ENCODE data around the gene NDST1. TPM values are rescaled to one million over a fixed set of nuclear protein-coding genes. Genes with fewer than 3 reads are reported as not detected.

NDST1 gene
- total and polyA plus RNA-seq, 2 donors (not counting 3 experiments of a cell fraction or from before 2014, with no cell fraction given) = 38.6 to 102 TPM

DNA sequence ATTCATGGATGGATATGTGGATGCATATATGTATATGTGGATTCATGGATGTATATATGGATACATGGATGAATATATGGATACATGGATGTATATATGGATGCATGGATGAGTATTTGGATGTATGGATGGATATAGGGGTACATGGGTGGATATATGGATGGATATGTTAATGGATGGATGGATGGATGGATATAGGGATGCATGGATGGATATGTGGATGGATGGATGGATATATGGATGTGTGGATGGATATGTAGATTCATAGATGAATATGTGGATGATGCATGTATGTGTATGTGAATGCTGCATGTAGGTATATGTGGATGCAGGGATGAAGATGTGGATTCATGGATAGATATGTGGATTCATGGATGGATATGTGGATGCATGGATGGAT lies 79.1 kb downstream of the NDST1 start:
- intact Hi-C loops (cut with micrococcal nuclease) = no loop called here
- DNase-seq (ENCODE audit: low read depth, low spot score) (no peak), FAIRE-seq (no peak)

More for the DNA sequence above, 79.1 kb downstream of the NDST1 start:
- Histone ChIP-seq H3K27me3 (ENCODE audit: control insufficient read depth in 2 of 2, insufficient read depth in 2 of 2, low read length in 2 of 2) (no peaks in the 10 kb centered on the region), H3K27ac (ENCODE audit: insufficient read depth, low read depth, low read length) (no peak overlapping the region), H3K79me2 (ENCODE audit: control insufficient read depth, insufficient read depth, low read length) (no peaks in the 10 kb centered on the region), H3K4me1 (ENCODE audit: control insufficient read depth, extremely low read depth, insufficient read depth, low read length) (peaks cover 7% of the 10 kb centered on the region), H4K20me1 (replicated peaks; ENCODE audit: control insufficient read depth, extremely low read depth, insufficient read depth, low read length) (no peaks in the 10 kb centered on the region), H2AFZ (ENCODE audit: low read depth, low read length) (no peak overlapping the region), H3K36me3 (ENCODE audit: control insufficient read depth in 2 of 2, extremely low read depth in 1 of 2, insufficient read depth in 2 of 2, low read length in 2 of 2) (no peaks in the 10 kb centered on the region), H3K4me3 (replicated peaks in 1 of 3; ENCODE audit: insufficient read depth in 1 of 3, low read depth in 1 of 3, low read length in 3 of 3) (no peak overlapping the region), H3K4me2 (ENCODE audit: insufficient read depth, low read length) (no peak overlapping the region), H3K9me3 (replicated peaks; ENCODE audit: control insufficient read depth, insufficient read depth, low read length) (no peaks in the 10 kb centered on the region), H3K9me1 (replicated peaks; ENCODE audit: control insufficient read depth, extremely low read depth, insufficient read depth, low read length) (no peaks in the 10 kb centered on the region), H3K9ac (replicated peaks; ENCODE audit: extremely low read depth, insufficient read depth, low read length) (no peak overlapping the region)
- TF ChIP-seq GATA2 (IDR thresholded peaks at IDR 0.05; ENCODE audit: insufficient read depth, insufficient read length, low read depth, low read length) (no peak), JUN (IDR thresholded peaks at IDR 0.05; ENCODE audit: borderline replicate concordance, insufficient read depth, insufficient read length, low read depth) (no peak), POLR2A (IDR thresholded peaks at IDR 0.05; ENCODE audit: low read depth, low read length) (no peak), FOS (IDR thresholded peaks at IDR 0.05; ENCODE audit: borderline replicate concordance, insufficient read depth, low read length) (no peak), POLR2AphosphoS5 (IDR thresholded peaks at IDR 0.05; ENCODE audit: insufficient read depth, low read depth, low read length) (no peak), EZH2 (IDR thresholded peaks at IDR 0.05; ENCODE audit: borderline replicate concordance, low read depth, low read length, severe bottlenecking) (no peak), MYC (IDR thresholded peaks at IDR 0.05; ENCODE audit: low read depth, low read length) (no peak)
- TF ChIP-seq, protein P1, sequence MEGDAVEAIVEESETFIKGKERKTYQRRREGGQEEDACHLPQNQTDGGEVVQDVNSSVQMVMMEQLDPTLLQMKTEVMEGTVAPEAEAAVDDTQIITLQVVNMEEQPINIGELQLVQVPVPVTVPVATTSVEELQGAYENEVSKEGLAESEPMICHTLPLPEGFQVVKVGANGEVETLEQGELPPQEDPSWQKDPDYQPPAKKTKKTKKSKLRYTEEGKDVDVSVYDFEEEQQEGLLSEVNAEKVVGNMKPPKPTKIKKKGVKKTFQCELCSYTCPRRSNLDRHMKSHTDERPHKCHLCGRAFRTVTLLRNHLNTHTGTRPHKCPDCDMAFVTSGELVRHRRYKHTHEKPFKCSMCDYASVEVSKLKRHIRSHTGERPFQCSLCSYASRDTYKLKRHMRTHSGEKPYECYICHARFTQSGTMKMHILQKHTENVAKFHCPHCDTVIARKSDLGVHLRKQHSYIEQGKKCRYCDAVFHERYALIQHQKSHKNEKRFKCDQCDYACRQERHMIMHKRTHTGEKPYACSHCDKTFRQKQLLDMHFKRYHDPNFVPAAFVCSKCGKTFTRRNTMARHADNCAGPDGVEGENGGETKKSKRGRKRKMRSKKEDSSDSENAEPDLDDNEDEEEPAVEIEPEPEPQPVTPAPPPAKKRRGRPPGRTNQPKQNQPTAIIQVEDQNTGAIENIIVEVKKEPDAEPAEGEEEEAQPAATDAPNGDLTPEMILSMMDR (IDR thresholded peaks at IDR 0.05; ENCODE audit: extremely low read depth in 1 of 2, insufficient read depth in 1 of 2, low read depth in 1 of 2, low read length in 2 of 2) = no peak
- TF ChIP-seq, protein P2, sequence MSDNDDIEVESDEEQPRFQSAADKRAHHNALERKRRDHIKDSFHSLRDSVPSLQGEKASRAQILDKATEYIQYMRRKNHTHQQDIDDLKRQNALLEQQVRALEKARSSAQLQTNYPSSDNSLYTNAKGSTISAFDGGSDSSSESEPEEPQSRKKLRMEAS (IDR thresholded peaks at IDR 0.05; ENCODE audit: insufficient read depth, insufficient read length) = no peak
- no TSS peak for BruUV-seq (replicated peaks)
- ChIA-PET CTCF (interaction anchor here (1.7 to 6.2 kb wide), 2 partner anchors 55 to 66 kb away, joined by 4 to 46 read pairs; partner anchors contain the start of gene SYNPO), POLR2A (no interaction called here)
- dilution Hi-C loops (cut with MboI; ENCODE audit: extremely low pct_ligation_motif_present, low sequenced_read_pairs) = no loop called here

Data from endothelial cell of umbilical vein (primary cell).